ENCODE measurements around the gene TSPEAR. TPM values are rescaled to one million over a fixed set of nuclear protein-coding genes. Genes with fewer than 3 reads are reported as not detected.

The TSPEAR gene
- total RNA-seq, 1 donor from 2014 or later: not detected

DNA sequence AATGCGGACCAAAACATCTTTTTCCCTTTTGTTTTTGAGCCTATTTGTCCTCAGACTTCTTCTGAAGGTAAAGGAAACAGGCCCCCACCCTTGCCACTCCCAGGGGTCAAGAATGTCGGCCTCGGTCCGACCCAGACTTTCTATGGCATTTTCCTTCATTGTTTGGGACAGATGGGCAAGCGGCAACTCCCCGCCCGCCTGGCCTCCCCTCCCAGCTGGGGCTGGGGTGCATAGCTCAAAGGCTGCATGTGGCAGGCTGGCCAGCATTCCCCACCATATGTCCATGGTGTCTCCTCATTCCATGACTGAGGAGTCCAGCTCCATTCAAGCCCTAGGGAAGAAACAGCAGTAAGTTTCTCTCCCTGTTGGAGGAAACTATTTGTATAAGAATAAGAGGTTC is 29.4 kb upstream of the TSPEAR start:
- no peak overlapping the region for H3K4me3 ChIP-seq (ENCODE audit: low read depth, low read length)
- TF ChIP-seq, protein P1, sequence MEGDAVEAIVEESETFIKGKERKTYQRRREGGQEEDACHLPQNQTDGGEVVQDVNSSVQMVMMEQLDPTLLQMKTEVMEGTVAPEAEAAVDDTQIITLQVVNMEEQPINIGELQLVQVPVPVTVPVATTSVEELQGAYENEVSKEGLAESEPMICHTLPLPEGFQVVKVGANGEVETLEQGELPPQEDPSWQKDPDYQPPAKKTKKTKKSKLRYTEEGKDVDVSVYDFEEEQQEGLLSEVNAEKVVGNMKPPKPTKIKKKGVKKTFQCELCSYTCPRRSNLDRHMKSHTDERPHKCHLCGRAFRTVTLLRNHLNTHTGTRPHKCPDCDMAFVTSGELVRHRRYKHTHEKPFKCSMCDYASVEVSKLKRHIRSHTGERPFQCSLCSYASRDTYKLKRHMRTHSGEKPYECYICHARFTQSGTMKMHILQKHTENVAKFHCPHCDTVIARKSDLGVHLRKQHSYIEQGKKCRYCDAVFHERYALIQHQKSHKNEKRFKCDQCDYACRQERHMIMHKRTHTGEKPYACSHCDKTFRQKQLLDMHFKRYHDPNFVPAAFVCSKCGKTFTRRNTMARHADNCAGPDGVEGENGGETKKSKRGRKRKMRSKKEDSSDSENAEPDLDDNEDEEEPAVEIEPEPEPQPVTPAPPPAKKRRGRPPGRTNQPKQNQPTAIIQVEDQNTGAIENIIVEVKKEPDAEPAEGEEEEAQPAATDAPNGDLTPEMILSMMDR (conservative IDR thresholded peaks at IDR 0.05; ENCODE audit: low read depth, low read length): no peak
- DNase-seq (ENCODE audit: low read depth): no peak

DNA sequence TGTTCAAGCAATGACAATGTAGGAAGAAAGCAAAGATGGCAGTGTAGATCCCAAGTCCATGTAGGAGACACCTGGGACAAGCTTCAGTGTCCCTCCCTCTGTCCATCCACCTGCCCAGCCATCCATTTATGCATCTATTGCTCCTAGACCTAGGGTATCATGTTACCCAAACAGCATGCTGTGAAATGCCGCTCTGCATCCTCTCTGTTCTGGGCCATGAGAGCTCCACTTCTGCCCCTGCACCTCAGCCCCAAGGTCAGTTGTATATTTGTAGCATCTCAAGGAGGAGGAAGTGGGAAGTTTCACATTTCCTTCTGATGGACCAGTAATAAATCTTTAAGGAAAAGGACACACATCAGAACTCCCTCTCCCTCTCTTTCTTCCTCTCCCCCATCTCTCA is 27.9 kb upstream of the TSPEAR start:
- TF ChIP-seq, protein P1 (conservative IDR thresholded peaks at IDR 0.05; ENCODE audit: low read depth, low read length): no peak
- no peak overlapping the region for H3K4me3 ChIP-seq (ENCODE audit: low read depth, low read length)
- DNase-seq (ENCODE audit: low read depth): no peak

DNA sequence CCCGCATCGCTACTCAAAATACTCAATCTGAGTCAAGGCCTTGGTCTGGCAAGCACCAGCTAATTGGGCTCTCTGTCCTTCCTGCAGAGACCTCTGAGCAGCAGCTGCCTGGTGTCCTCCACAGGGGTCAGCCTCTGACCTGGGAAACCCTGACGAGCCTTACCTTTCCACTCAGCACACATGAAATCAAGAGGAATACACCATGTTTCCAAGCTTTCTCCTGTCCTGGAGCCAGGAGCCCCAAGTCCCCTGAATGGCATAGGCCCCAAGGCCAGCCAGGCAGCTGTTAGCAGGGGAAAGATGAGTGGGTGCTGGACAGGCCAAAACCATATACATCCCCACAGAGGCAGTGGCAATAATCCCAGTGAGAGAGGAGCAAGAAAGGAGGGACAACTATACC is 27.2 kb upstream of the TSPEAR start:
- TF ChIP-seq, protein P1 (conservative IDR thresholded peaks at IDR 0.05; ENCODE audit: low read depth, low read length): no peak
- no peak for DNase-seq (ENCODE audit: low read depth)
- no peak overlapping the region for H3K4me3 ChIP-seq (ENCODE audit: low read depth, low read length)

DNA sequence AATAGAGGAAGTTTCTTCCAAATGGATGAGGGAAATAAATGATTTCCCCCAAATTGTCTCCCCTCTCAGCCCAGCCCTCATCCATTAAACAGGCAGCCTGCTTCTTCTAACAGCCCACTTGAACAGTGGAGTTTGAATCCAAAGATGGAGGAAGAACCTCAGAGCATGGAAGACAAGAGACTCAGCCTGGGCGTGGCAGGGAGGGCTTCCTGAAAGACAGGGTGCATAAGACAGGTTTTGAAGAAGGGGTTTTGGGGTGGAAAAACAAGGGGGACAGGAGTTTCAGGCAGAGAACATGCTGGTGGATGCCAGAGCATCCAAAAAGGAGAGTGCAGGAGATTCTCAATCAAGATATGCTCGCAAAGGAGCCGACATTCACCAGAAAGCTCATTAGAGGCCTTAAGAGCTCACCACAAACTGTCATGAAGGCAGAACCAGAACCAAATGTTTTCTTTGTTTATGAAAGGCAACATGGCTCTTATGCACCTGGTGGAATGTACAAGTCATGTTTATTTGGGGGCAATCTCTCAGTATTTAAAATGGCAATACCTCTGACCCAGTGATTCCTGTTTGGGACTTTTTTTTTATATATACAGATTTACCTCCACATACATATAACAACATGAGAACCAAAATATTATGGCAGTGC is 26.5 kb upstream of the TSPEAR start:
- DNase-seq (ENCODE audit: low read depth): no peak
- no peak overlapping the region for H3K4me3 ChIP-seq (ENCODE audit: low read depth, low read length)
- TF ChIP-seq, protein P1 (conservative IDR thresholded peaks at IDR 0.05; ENCODE audit: low read depth, low read length): no peak

DNA sequence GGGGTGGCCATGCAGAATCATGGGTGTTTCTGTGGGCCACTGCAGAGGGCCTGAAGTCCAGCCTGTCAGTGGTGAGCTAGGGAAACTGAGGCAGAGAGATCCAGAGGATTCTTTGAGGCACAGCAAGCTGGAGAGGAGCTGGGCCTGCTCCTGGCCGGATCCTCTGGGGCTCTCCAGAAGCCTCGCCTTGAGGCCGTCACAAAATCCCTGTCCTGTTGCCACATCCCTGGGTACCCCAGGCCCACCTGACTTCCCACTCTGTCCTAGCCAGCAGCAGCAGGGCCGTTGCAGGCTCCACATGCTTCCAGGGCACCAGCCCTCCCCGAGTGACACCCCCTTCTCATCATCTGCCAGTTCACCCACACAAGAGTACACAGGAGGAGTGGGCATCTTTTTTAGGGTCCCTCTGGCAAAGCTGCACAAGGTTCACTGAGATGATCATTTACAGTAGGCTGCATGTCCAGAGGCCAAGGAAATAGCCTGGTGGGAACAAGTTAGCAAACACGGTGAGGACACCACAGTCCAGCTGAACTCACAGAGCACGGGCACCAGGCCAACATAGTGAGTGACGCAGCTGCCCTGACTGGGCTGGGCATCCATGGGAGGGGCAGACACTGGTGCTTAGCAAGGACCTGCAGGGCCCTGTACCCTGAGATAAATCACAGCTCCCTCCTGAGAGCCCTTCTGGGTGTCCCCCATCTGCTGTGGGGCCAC is 25.1 kb upstream of the TSPEAR start:
- H3K4me3 ChIP-seq (ENCODE audit: low read depth, low read length): no peak overlapping the region
- no peak for DNase-seq (ENCODE audit: low read depth)
- TF ChIP-seq, protein P1 (conservative IDR thresholded peaks at IDR 0.05; ENCODE audit: low read depth, low read length): no peak

DNA sequence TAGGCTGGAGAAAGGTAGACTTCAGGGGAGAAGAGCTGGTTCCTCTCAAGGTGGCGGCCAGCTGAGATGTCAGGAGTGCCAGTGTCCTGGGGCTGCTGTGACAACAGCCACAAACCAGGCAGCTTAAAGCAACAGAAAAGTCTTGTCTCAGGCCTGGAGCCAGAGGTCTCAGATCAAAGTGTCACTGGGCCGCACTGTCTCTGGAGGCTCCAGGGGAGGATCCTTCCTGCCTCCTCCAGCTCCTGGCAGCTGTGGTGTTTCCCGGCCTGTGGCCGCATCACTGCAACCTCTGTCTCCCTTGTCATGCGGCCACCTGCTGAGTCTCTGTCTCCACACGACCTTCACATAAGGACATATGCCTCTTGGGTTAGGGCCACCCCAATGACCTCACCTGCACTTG is 24.4 kb upstream of the TSPEAR start:
- H3K4me3 ChIP-seq (ENCODE audit: low read depth, low read length): no peak overlapping the region
- TF ChIP-seq, protein P1 (conservative IDR thresholded peaks at IDR 0.05; ENCODE audit: low read depth, low read length): no peak
- no peak for DNase-seq (ENCODE audit: low read depth)

DNA sequence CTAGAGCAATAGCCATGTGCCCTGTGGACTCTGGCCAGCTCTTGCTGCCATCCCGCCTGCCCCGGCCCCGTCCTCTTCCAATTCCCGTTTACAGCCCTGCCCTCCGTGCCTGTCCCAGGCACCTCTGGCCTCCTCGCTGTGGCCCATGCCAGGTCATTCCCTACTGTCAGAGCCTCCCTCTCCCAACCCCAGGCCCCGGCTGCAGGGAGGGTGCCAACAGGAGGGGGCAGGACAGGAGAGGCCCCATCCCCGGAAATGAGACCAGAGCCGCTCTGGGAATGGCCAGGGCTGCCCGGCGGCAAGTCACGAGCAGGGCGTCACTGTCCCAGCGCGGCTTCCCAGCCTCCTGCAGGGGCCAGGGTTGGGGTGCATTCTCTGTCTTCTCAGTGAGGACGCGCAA is 23.5 kb upstream of the TSPEAR start:
- TF ChIP-seq, protein P1 (conservative IDR thresholded peaks at IDR 0.05; ENCODE audit: low read depth, low read length): no peak
- no peak overlapping the region for H3K4me3 ChIP-seq (ENCODE audit: low read depth, low read length)

More for the DNA sequence above, 23.5 kb upstream of the TSPEAR start:
- DNase-seq (ENCODE audit: low read depth): no peak

Data from epithelial cell of proximal tubule (primary cell).